KMS-11 (cell line): ENCODE results near the gene PXYLP1.

ENCODE experiments used
- H2AFZ ChIP-seq: fragments of 200-600 bp; sonication (generic); 2 replicates; pipeline ENCODE4 v1.6.1; 2016; ENCODE audit warnings: antibody characterized with exemption, mixed run types, low read depth
- H3K27ac ChIP-seq: fragments of 200-600 bp; sonication (generic); 2 replicates; pipeline ENCODE4 v1.6.1; 2016; ENCODE audit warnings: mild to moderate bottlenecking, mixed run types
- H3K27me3 ChIP-seq: fragments of 200-600 bp; sonication (generic); 2 replicates; pipeline ENCODE4 v1.6.1; 2017; ENCODE audit warnings: mild to moderate bottlenecking, low read depth, mixed run types, moderate library complexity; ENCODE audit not compliant: insufficient read depth
- H3K36me3 ChIP-seq: fragments of 200-600 bp; sonication (generic); 2 replicates; pipeline ENCODE4 v1.6.1; 2017; ENCODE audit warnings: mild to moderate bottlenecking, mixed run types; ENCODE audit not compliant: insufficient read depth
- H3K4me1 ChIP-seq: fragments of 200-600 bp; sonication (generic); 2 replicates; pipeline ENCODE4 v1.6.1; 2016; ENCODE audit warnings: mild to moderate bottlenecking, low read depth, mixed run types; ENCODE audit not compliant: poor library complexity, severe bottlenecking
- H3K4me2 ChIP-seq: fragments of 200-600 bp; sonication (generic); 2 replicates; pipeline ENCODE4 v1.7.0; 2016; ENCODE audit warnings: mild to moderate bottlenecking, mixed run types
- H3K4me3 ChIP-seq: fragments of 200-600 bp; sonication (generic); IDR thresholded peaks from 2 replicates; pipeline ENCODE4 v1.6.1; 2017; ENCODE audit warnings: low read depth, low read length, mixed read lengths; ENCODE audit not compliant: insufficient read depth
- H3K79me2 ChIP-seq: fragments of 200-600 bp; sonication (generic); 2 replicates; pipeline ENCODE4 v1.6.1; 2016; ENCODE audit warnings: low read depth, mixed run types; ENCODE audit not compliant: insufficient read depth
- H3K9ac ChIP-seq: fragments of 200-600 bp; sonication (generic); 2 replicates; pipeline ENCODE4 v1.6.1; 2016; ENCODE audit warnings: mild to moderate bottlenecking, mixed run types
- H4K20me1 ChIP-seq: fragments of 200-600 bp; sonication (generic); 2 replicates; pipeline ENCODE4 v1.6.1; 2016; ENCODE audit warnings: mild to moderate bottlenecking, mixed run types; ENCODE audit not compliant: insufficient read depth
- TF ChIP-seq, protein P1 (sequence below): fragments of 200-600 bp; sonication (generic); conservative IDR thresholded peaks from 2 replicates; pipeline ENCODE4 v1.6.1; 2017; ENCODE audit warnings: low read depth, mild to moderate bottlenecking, antibody characterized with exemption, low read length, moderate library complexity, mixed read lengths

PXYLP1 gene

DNA sequence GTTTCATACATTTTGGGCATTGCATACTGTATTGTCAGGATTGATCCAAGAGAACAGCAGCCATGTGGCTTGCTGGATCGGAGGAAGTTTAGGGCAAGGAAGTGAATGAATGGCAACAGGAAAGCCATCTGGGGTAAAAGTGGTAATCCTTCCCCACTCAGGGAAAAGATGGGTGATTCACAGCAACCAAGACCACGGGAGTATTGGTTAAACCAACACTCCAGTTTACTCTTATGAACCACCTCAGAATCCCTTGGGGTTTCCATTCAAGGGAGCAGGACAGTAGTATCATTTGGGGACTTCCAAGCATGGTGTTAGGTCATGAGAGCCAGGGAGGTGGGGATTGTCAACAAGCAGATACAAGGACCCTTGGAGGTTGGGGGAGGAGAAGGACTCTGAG is 111.5 kb downstream of the PXYLP1 start:
- no peak overlapping the region for H3K4me2 ChIP-seq
- no peaks in the 10 kb centered on the region for H3K4me1 ChIP-seq
- no peaks in the 10 kb centered on the region for H3K27me3 ChIP-seq
- no peaks in the 10 kb centered on the region for H4K20me1 ChIP-seq
- no peak overlapping the region for H3K27ac ChIP-seq
- TF ChIP-seq, protein P1, sequence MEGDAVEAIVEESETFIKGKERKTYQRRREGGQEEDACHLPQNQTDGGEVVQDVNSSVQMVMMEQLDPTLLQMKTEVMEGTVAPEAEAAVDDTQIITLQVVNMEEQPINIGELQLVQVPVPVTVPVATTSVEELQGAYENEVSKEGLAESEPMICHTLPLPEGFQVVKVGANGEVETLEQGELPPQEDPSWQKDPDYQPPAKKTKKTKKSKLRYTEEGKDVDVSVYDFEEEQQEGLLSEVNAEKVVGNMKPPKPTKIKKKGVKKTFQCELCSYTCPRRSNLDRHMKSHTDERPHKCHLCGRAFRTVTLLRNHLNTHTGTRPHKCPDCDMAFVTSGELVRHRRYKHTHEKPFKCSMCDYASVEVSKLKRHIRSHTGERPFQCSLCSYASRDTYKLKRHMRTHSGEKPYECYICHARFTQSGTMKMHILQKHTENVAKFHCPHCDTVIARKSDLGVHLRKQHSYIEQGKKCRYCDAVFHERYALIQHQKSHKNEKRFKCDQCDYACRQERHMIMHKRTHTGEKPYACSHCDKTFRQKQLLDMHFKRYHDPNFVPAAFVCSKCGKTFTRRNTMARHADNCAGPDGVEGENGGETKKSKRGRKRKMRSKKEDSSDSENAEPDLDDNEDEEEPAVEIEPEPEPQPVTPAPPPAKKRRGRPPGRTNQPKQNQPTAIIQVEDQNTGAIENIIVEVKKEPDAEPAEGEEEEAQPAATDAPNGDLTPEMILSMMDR, result no peak
- no peak overlapping the region for H3K4me3 ChIP-seq
- no peaks in the 10 kb centered on the region for H3K79me2 ChIP-seq
- H2AFZ ChIP-seq, result no peak overlapping the region
- no peaks in the 10 kb centered on the region for H3K36me3 ChIP-seq
- no peak overlapping the region for H3K9ac ChIP-seq

DNA sequence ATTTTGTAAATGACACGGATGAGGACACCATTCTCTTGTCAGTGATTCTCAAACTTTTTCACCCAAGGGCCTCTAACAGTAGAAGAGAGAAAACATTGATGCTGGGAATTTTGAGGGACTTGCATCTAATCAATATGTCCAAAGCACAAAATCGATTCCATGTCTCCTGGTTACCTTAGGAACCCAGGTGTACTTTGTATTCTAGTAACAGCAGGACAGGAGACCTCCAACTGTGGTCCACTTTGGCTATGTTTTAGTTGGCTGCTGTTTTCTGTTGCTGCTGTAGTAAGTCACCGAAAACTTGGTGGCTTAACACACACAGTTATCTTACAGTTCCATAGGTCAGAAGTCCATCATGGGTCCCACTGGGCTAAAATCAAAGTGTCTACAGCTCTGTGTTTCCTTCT is 112.2 kb downstream of the PXYLP1 start:
- no peaks in the 10 kb centered on the region for H3K36me3 ChIP-seq
- no peaks in the 10 kb centered on the region for H3K4me1 ChIP-seq
- H3K4me3 ChIP-seq, result no peak overlapping the region
- H3K27ac ChIP-seq, result no peak overlapping the region
- no peak overlapping the region for H2AFZ ChIP-seq
- H3K4me2 ChIP-seq, result no peak overlapping the region
- no peaks in the 10 kb centered on the region for H3K27me3 ChIP-seq
- H3K79me2 ChIP-seq, result no peaks in the 10 kb centered on the region
- no peaks in the 10 kb centered on the region for H4K20me1 ChIP-seq
- TF ChIP-seq, protein P1, result no peak
- H3K9ac ChIP-seq, result no peak overlapping the region
